Glutamatergic neuron (in vitro differentiated cells): ENCODE results near the gene TWF1. TPM values are rescaled to one million over a fixed set of nuclear protein-coding genes. Genes with fewer than 3 reads are reported as not detected.
"Not testable (repeated sequence)": the region's sequence is repeated elsewhere in the genome, so short reads cannot be mapped to it uniquely, and the experiment has no call there.

Experiments used
- DNase-seq: peaks from one replicate; pipeline ENCODE4 v3.0.0; 2022
- H3K27ac Mint-ChIP-seq: one replicate; pipeline ENCODE4 v1.8.0; 2020; ENCODE audit warnings: mild to moderate bottlenecking, mixed read lengths, inconsistent platforms; ENCODE audit not compliant: unreplicated experiment
- H3K27me3 Mint-ChIP-seq: one replicate; pipeline ENCODE4 v1.8.0; 2020; ENCODE audit warnings: mild to moderate bottlenecking, moderate library complexity, mixed read lengths, inconsistent platforms; ENCODE audit not compliant: unreplicated experiment
- H3K36me3 Mint-ChIP-seq: one replicate; pipeline ENCODE4 v1.8.0; 2020; ENCODE audit warnings: mild to moderate bottlenecking, mixed read lengths, inconsistent platforms; ENCODE audit not compliant: unreplicated experiment
- H3K4me1 Mint-ChIP-seq: one replicate; pipeline ENCODE4 v1.8.0; 2020; ENCODE audit warnings: mild to moderate bottlenecking, low read depth, mixed read lengths, inconsistent platforms; ENCODE audit not compliant: unreplicated experiment
- H3K4me3 Mint-ChIP-seq: one replicate; pipeline ENCODE4 v1.8.0; 2020; ENCODE audit warnings: mild to moderate bottlenecking, mixed read lengths, inconsistent platforms; ENCODE audit not compliant: unreplicated experiment
- H3K9me3 Mint-ChIP-seq: one replicate; pipeline ENCODE4 v1.8.0; 2020; ENCODE audit warnings: mild to moderate bottlenecking, moderate library complexity, mixed read lengths, inconsistent platforms; ENCODE audit not compliant: unreplicated experiment
- CTCF ChIP-seq: fragments of 200-600 bp; sonication (generic); IDR thresholded peaks from one replicate; pipeline ENCODE4 v1.5.0; 2021; ENCODE audit not compliant: partially characterized antibody, unreplicated experiment
- long read RNA-seq: library from polyadenylated mRNA; unstranded; transcript quantifications from one replicate; pipeline ENCODE4 v2.0.0, GENCODE V29; 2020; ENCODE audit not compliant: unreplicated experiment
- total RNA-seq: library from RNA; stranded (reverse); fragmentation: NEBNext Ultra II Directional; extraction: Animal tissue kit (Norgen Biotek cat#: 25700); gene quantifications from one replicate; pipeline ENCODE4 v1.2.1, GENCODE V29; 2021; ENCODE audit not compliant: unreplicated experiment

TWF1 gene
- 30.1 TPM for total RNA-seq
- long read RNA-seq, partial matches to known transcripts: 1 of 8 reads
- long read RNA-seq, other reads (novel, unspliced or antisense): 3 of 8 reads

DNA sequence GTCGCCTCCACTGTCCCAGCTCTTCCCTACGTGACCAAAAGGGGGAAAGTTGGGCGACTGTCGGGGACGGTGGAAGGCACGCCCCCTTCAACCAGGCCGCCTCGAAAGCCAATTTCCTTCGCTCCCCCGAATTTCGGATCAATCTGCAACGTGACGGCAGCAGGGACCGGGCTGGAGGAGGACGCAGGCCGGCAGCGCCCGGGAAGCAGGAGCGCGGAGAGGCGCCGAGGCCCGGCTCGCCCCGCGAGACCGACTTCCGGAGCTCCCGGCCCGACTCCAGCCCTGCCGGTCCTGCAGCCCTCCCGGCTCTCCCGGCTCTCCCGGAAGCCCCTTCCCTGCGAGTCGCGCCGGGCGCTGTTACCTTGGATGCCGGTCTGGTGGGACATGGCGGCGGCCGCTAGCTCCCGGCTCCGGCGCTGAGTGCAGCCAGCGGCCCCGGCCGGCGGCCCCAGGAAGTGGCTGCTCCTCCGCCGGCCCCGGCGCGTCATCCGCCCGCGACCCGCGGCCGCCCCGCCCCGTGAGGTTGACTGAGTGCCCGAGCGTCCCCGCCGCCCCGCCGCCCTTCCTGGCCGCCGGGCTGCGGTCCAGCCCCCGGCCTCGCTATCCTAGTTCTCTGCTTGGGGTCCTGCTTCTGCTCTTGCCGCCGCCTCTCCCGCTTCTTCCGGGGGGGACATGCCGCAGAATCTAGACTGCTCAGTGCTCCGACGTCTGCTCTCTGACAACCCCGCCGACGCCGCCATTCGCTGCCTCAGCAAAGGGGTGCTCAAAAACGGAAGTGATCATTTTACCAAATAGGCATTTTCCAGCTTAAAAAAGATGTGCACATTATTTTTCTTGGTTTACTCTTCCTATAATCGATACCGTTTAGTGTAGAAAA lies at the start of gene TWF1:
Gene TWF1, minus strand, starts transcription at position 458 of the 877 bp plus-strand sequence. Its CDS starts 72 bp downstream, at position 386.
- peaks cover 2% of the 10 kb centered on the region for H3K9me3 Mint-ChIP-seq
- peak within 1 kb of the TSS; percentile 100 for H3K4me3 Mint-ChIP-seq
- no peaks in the 10 kb centered on the region for H3K36me3 Mint-ChIP-seq
- H3K27ac Mint-ChIP-seq: peak within 1 kb of the TSS; percentile 99
- DNase-seq: peak; percentile 93
- peaks cover 11% of the 10 kb centered on the region for H3K27me3 Mint-ChIP-seq
- TF ChIP-seq CTCF: no peak
- peaks cover 6% of the 10 kb centered on the region for H3K4me1 Mint-ChIP-seq

DNA sequence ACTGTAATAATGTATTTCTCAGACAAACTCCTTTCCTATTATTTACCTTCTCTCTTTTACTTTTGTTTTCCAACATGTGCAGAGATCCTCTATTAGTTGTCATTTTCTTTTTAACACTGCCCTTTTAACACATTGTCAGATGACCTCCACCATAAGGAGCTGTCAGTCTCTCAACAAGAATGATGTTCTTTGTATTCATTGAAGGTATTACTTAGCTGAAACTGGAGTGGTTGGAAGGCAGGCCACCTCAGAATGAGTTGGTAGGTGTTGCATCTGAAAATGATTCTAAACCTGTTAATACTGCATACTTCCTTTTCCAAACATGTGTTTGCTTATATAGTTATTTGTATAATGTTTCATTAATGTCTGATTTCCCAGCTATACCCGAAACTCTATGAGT lies 46.6 kb upstream of the TWF1 start:
- no peak for DNase-seq
- no peaks in the 10 kb centered on the region for H3K36me3 Mint-ChIP-seq
- peaks cover 4% of the 10 kb centered on the region for H3K4me1 Mint-ChIP-seq
- H3K27me3 Mint-ChIP-seq: peaks cover 1% of the 10 kb centered on the region
- no peak for TF ChIP-seq CTCF
- no peak overlapping the region for H3K4me3 Mint-ChIP-seq
- H3K27ac Mint-ChIP-seq: no peak overlapping the region
- peaks cover 2% of the 10 kb centered on the region for H3K9me3 Mint-ChIP-seq

- DNase-seq: no peak
- H3K4me1 Mint-ChIP-seq: no peaks in the 10 kb centered on the region
- peaks cover 3% of the 10 kb centered on the region for H3K9me3 Mint-ChIP-seq
- no peaks in the 10 kb centered on the region for H3K27me3 Mint-ChIP-seq
- no peak overlapping the region for H3K27ac Mint-ChIP-seq
- no peaks in the 10 kb centered on the region for H3K36me3 Mint-ChIP-seq
- H3K4me3 Mint-ChIP-seq: no peak overlapping the region
- TF ChIP-seq CTCF: no peak
These were observed 42.7 kb upstream of the TWF1 start for GRCh38 chr12:43848786-43849185.

GRCh38 chr12:43848226-43848507 lies 42.0 kb upstream of the TWF1 start:
- no peak for TF ChIP-seq CTCF
- no peak for DNase-seq
- Mint-ChIP-seq H3K4me1 (no peaks in the 10 kb centered on the region), H3K4me3 (no peak overlapping the region), H3K36me3 (no peaks in the 10 kb centered on the region), H3K27ac (no peak overlapping the region), H3K27me3 (no peaks in the 10 kb centered on the region), H3K9me3 (peaks cover 3% of the 10 kb centered on the region)

- not testable (repeated sequence) for H3K4me1 Mint-ChIP-seq, H3K36me3 Mint-ChIP-seq, H3K9me3 Mint-ChIP-seq, DNase-seq, H3K27ac Mint-ChIP-seq, H3K27me3 Mint-ChIP-seq, H3K4me3 Mint-ChIP-seq
These were observed 41.5 kb upstream of the TWF1 start for GRCh38 chr12:43847425-43848225.
